ENCODE measurements around the gene TP53RK.

DNA sequence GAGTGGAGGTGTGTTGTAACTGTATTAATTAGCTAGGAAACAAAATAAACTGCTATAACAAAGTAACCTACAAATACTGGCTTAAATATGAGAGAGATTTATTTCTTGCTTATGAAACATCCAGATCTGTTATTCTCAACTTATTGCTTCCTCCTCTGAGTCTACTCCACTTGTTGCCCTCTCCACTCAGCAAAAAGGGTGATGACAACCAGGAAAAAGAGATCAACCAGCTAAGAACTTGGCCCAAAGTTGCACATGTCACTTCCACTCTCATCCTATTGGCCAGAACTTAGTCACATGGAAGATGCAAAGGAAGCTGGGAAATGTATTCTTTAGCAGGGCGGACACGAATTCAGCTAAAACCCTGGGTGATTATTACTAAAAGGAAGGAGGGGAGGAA, 5.2 kb upstream of the TP53RK start:
- TF ChIP-seq EZH2 (IDR thresholded peaks at IDR 0.05; ENCODE audit: borderline replicate concordance, low read depth, low read length, poor library complexity, severe bottlenecking) = no peak
- TF ChIP-seq, protein P1, sequence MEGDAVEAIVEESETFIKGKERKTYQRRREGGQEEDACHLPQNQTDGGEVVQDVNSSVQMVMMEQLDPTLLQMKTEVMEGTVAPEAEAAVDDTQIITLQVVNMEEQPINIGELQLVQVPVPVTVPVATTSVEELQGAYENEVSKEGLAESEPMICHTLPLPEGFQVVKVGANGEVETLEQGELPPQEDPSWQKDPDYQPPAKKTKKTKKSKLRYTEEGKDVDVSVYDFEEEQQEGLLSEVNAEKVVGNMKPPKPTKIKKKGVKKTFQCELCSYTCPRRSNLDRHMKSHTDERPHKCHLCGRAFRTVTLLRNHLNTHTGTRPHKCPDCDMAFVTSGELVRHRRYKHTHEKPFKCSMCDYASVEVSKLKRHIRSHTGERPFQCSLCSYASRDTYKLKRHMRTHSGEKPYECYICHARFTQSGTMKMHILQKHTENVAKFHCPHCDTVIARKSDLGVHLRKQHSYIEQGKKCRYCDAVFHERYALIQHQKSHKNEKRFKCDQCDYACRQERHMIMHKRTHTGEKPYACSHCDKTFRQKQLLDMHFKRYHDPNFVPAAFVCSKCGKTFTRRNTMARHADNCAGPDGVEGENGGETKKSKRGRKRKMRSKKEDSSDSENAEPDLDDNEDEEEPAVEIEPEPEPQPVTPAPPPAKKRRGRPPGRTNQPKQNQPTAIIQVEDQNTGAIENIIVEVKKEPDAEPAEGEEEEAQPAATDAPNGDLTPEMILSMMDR (conservative IDR thresholded peaks at IDR 0.05; ENCODE audit: low read depth, low read length) = no peak
